Measurements from ENCODE around the gene TTC9C. TPM values are rescaled to one million over a fixed set of nuclear protein-coding genes. Genes with fewer than 3 reads are reported as not detected.

TTC9C gene
- polyA plus RNA-seq, 1 donor (not counting 4 experiments of a cell fraction or from before 2014, with no cell fraction given) = 26.1 TPM

DNA sequence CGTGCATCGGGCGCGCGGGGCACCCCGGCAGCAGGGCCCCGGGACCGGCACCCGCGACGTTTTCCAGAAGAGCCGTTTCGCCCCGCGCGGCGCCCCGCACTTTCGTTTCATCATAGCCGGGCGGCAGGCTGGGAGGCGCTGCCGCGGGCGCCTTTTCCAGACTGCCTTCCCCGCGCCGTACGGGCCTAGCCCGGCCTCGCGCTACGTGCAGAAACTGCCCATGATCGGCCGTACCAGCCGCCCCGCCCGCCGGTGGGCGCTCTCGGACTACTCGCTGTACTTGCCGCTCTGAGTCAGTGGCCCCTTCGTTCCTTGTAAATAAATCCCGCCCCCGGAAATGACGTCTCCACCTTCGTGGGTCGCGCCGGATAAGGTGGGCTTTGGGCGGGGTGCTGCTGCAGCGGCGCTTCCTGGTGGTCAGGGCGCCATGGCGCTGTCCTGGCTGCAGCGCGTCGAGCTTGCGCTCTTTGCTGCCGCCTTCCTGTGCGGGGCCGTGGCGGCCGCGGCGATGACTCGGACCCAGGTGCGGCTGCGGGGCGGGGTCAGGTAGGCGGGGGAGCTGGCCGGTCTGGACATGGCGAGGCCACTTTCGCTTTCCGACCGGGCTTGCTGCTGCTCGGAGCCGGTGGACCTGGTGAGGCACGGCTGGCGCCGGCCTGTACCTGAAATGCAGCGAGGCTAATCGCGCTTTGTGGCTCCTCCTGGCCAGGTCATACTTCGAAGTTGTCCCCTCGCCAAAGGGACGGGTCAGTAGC, 58.9 kb downstream of the TTC9C start, which contains the start of gene TMEM179B:
Gene TMEM179B (plus strand): TSS at position 398 of the 755 bp plus-strand sequence. CDS start 30 bp downstream, at position 428.
- Histone ChIP-seq H3K27me3 (ENCODE audit: control insufficient read depth, extremely low read depth, insufficient read depth, low read length) (no peaks in the 10 kb centered on the region), H3K79me2 (ENCODE audit: control insufficient read depth, insufficient read depth, low read length) (peaks cover 38% of the 10 kb centered on the region), H3K27ac (ENCODE audit: control insufficient read depth, insufficient read depth, low read length) (peak within 1 kb of the TSS; percentile 98), H3K4me2 (ENCODE audit: control insufficient read depth, extremely low read depth, insufficient read depth, low read depth, low read length) (peak within 1 kb of the TSS; percentile 66), H4K20me1 (ENCODE audit: control insufficient read depth, extremely low read depth, insufficient read depth, low read length) (no peaks in the 10 kb centered on the region), H3K36me3 (ENCODE audit: control insufficient read depth in 2 of 2, extremely low read depth in 1 of 2, insufficient read depth in 2 of 2, low read length in 2 of 2) (peaks cover 0 to 21% of the 10 kb centered on the region in 2 experiments), H2AFZ (ENCODE audit: control insufficient read depth, low read length) (peak within 1 kb of the TSS; percentile 75), H3K4me3 (ENCODE audit: control insufficient read depth in 2 of 3, extremely low read depth in 1 of 3, insufficient read depth in 2 of 3, low read depth in 1 of 3, low read length in 3 of 3) (peak within 1 kb of the TSS; percentile 78 to 100 (median 99)), H3K4me1 (ENCODE audit: control insufficient read depth, extremely low read depth, insufficient read depth, low read length) (peaks cover 29% of the 10 kb centered on the region), H3K9ac (ENCODE audit: control insufficient read depth, extremely low read depth, insufficient read depth, low read length) (peak within 1 kb of the TSS; percentile 97), H3K9me3 (ENCODE audit: control insufficient read depth, low read depth, low read length) (no peaks in the 10 kb centered on the region), H3K9me1 (ENCODE audit: control insufficient read depth, extremely low read depth, insufficient read depth, low read length) (no peaks in the 10 kb centered on the region)
- DNase-seq (ENCODE audit: low read depth, low spot score) (peak; percentile 86), FAIRE-seq (no peak)
- dilution Hi-C loops (cut with MboI; ENCODE audit: extremely low pct_ligation_motif_present, low sequenced_read_pairs) = no loop called here
- TF ChIP-seq EZH2 (IDR thresholded peaks at IDR 0.05; ENCODE audit: low read length) = no peak
- TF ChIP-seq, protein P1, sequence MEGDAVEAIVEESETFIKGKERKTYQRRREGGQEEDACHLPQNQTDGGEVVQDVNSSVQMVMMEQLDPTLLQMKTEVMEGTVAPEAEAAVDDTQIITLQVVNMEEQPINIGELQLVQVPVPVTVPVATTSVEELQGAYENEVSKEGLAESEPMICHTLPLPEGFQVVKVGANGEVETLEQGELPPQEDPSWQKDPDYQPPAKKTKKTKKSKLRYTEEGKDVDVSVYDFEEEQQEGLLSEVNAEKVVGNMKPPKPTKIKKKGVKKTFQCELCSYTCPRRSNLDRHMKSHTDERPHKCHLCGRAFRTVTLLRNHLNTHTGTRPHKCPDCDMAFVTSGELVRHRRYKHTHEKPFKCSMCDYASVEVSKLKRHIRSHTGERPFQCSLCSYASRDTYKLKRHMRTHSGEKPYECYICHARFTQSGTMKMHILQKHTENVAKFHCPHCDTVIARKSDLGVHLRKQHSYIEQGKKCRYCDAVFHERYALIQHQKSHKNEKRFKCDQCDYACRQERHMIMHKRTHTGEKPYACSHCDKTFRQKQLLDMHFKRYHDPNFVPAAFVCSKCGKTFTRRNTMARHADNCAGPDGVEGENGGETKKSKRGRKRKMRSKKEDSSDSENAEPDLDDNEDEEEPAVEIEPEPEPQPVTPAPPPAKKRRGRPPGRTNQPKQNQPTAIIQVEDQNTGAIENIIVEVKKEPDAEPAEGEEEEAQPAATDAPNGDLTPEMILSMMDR (optimal IDR thresholded peaks at IDR 0.05 in 1 of 3, IDR thresholded peaks at IDR 0.05 in 1 of 3, conservative IDR thresholded peaks at IDR 0.05 in 1 of 3; ENCODE audit: extremely low read depth in 1 of 3, insufficient read depth in 2 of 3, low read length in 3 of 3) = peak; percentile 47 to 80 (median 71)

Other genes with a start within 250 kb of the TTC9C start
- gene AHNAK, start 181.7 kb upstream of the TTC9C start, polyA plus RNA-seq = 195 to 220 TPM (median 207 TPM) in 3 replicates
- gene EEF1G, start 154.6 kb upstream of the TTC9C start, polyA plus RNA-seq = 1,553 to 1,943 TPM (median 1,735 TPM) in 3 replicates
- 10.1 to 12.3 TPM (median 10.5 TPM) in 3 replicates for gene TUT1, start 137.0 kb upstream of the TTC9C start, polyA plus RNA-seq
- gene MTA2, start 126.6 kb upstream of the TTC9C start, polyA plus RNA-seq = 29.4 to 44.3 TPM (median 39.7 TPM) in 3 replicates
- 13.6 to 15.1 TPM (median 13.6 TPM) in 3 replicates for gene EML3, start 115.7 kb upstream of the TTC9C start, polyA plus RNA-seq
- 1.0 to 1.9 TPM (median 1.5 TPM) in 3 replicates for gene ROM1, start 115.2 kb upstream of the TTC9C start, polyA plus RNA-seq
- 15.1 to 28.2 TPM (median 17.7 TPM) in 3 replicates for gene B3GAT3, start 106.5 kb upstream of the TTC9C start, polyA plus RNA-seq
- gene GANAB, start 81.9 kb upstream of the TTC9C start, polyA plus RNA-seq = 153 to 211 TPM (median 176 TPM) in 3 replicates
- gene INTS5, start 75.2 kb upstream of the TTC9C start, polyA plus RNA-seq = 7.7 to 21.1 TPM (median 8.0 TPM) in 3 replicates
- 58.9 to 81.5 TPM (median 76.5 TPM) in 3 replicates for gene C11orf98, start 63.3 kb upstream of the TTC9C start, polyA plus RNA-seq
- gene CSKMT, start 63.2 kb upstream of the TTC9C start, polyA plus RNA-seq = 4.0 to 4.5 TPM (median 4.2 TPM) in 3 replicates
- gene UQCC3, start 56.8 kb upstream of the TTC9C start, polyA plus RNA-seq = 8.3 to 11.7 TPM (median 8.6 TPM) in 3 replicates
- gene LBHD1, start 56.2 kb upstream of the TTC9C start, polyA plus RNA-seq = 3.8 to 5.3 TPM (median 4.9 TPM) in 3 replicates
- gene UBXN1, start 49.4 kb upstream of the TTC9C start, polyA plus RNA-seq = 45.9 to 72.5 TPM (median 58.5 TPM) in 3 replicates
- 0.08 TPM in 3 replicates for gene LRRN4CL, start 39.0 kb upstream of the TTC9C start, polyA plus RNA-seq
- gene BSCL2, start 21.1 kb upstream of the TTC9C start, polyA plus RNA-seq = 21.9 to 50.5 TPM (median 38.6 TPM) in 3 replicates
- not detected in 3 replicates for gene GNG3, start 20.8 kb upstream of the TTC9C start, polyA plus RNA-seq
- gene HNRNPUL2, start 1.0 kb upstream of the TTC9C start, polyA plus RNA-seq = 17.2 to 29.0 TPM (median 20.3 TPM) in 3 replicates
- 3.4 to 7.2 TPM (median 4.0 TPM) in 3 replicates for gene ZBTB3, start 25.7 kb downstream of the TTC9C start, polyA plus RNA-seq
- 145 to 166 TPM (median 151 TPM) in 3 replicates for gene POLR2G, start 33.1 kb downstream of the TTC9C start, polyA plus RNA-seq
- gene TAF6L, start 42.9 kb downstream of the TTC9C start, polyA plus RNA-seq = 14.7 to 16.1 TPM (median 14.8 TPM) in 3 replicates
- gene TMEM179B, start 58.9 kb downstream of the TTC9C start, polyA plus RNA-seq = 35.4 to 76.4 TPM (median 38.6 TPM) in 3 replicates
- gene TMEM223, start 63.5 kb downstream of the TTC9C start, polyA plus RNA-seq = 11.0 to 15.6 TPM (median 11.8 TPM) in 3 replicates
- gene NXF1, start 77.0 kb downstream of the TTC9C start, polyA plus RNA-seq = 22.8 to 51.2 TPM (median 25.3 TPM) in 3 replicates
- gene STX5, start 103.6 kb downstream of the TTC9C start, polyA plus RNA-seq = 20.4 to 30.4 TPM (median 25.6 TPM) in 3 replicates
- gene TEX54, start 104.4 kb downstream of the TTC9C start, polyA plus RNA-seq = not detected in 3 replicates
- gene WDR74, start 111.1 kb downstream of the TTC9C start, polyA plus RNA-seq = 44.5 to 48.1 TPM (median 47.7 TPM) in 3 replicates
- 469 to 552 TPM (median 521 TPM) in 3 replicates for gene SLC3A2, start 152.4 kb downstream of the TTC9C start, polyA plus RNA-seq
- not detected in 3 replicates for gene CHRM1, start 192.9 kb downstream of the TTC9C start, polyA plus RNA-seq

Measured in keratinocyte (primary cell).